Activated CD4-positive, alpha-beta T cell treated with anti-CD3 and anti-CD28 coated beads, Interleukin-2, amount 50 U/mL, for 48 hours (primary cell): ENCODE results near the gene TNKS1BP1.
"Not testable (repeated sequence)": the region's sequence is repeated elsewhere in the genome, so short reads cannot be mapped to it uniquely, and the experiment has no call there.

ENCODE experiments used
- DNase-seq, 2 experiments: peaks; one replicate each; pipeline ENCODE4 v3.0.0-alpha.2; 2020

TNKS1BP1 gene

DNA sequence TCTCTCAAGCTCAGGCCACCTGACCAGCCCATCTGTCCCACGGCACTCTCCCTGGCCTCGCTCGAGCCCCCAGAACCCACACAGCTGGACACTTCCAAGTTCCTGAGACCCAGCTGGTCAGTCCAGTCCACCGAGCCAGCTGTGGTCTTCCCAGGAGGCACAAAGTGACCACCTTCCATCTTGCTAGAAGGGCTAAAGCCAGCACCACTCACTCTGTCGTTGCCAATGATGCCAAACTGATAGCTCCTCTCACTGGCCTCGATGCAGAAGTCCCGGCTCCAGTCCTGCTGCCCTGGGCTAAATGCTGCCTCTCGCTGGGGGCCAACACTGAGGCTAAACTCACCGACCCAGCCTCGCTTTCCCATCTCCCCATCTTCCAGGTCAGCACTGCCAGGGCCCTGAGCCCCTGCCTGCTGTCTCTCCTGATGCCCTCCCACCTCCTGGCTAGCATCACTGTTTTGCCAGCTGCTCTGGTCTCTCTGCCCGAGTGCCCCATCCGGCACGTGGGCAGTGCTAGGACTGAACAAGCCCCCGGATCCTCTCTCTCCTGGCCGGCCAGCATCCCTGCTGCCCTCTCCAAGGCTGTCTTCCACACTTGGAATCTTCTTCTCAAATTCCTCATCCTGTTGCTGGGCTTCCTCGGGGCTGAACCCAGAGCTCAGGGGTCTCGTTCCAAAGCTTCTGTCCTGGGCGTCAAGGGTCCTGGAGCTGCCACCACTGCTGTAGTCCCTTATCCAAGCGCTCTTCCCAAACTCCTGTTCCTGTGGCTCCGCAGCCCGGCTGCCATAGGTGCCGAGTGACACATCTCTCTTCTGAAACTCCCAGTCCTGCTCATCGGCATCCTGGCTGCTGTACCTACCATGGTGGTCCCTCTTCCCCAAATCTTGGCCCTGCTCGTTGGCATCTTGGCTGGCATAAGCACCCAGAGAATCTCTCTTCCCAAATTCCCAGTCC is 15.4 kb downstream of the TNKS1BP1 start:
- no peak for DNase-seq

- no peak for DNase-seq
Observed at GRCh38 chr11:57308426-57309060, 16.2 kb downstream of the TNKS1BP1 start.

- no peak for DNase-seq
Observed at GRCh38 chr11:57307666-57308270, 17.0 kb downstream of the TNKS1BP1 start.

- no peak for DNase-seq
Observed at GRCh38 chr11:57306940-57307565, 17.7 kb downstream of the TNKS1BP1 start.

- no peak for DNase-seq
Observed at GRCh38 chr11:57306161-57306876, 18.4 kb downstream of the TNKS1BP1 start.

- no peak for DNase-seq
Observed at GRCh38 chr11:57305523-57305922, 19.2 kb downstream of the TNKS1BP1 start.

DNA sequence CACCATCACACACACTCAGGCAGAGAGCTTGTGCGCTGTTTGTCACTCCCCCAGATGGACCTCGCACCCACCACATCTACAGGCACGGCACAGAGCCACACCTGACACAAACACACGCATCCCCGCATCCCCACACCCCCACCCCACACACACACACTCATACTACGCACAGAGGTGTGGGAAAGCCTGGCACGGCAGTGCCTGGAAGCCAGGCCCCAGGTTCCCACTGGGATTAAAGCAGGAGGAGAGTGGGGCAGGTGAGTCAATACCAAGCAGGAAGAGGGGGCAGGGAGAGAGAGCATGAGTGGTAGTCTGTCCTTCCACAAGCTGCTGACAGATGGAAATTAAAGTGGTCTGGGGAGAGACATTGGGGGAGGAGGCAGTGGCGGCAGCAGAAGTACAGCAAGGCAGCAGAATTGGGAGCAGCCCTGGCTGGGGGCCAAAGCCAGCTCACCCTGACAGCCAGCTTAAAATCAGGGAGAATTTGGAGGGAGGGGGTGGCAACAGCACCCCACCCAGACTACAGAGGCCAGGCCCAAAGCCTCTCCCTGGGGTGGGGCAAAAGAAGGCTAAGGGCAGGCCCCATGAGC is 20.7 kb downstream of the TNKS1BP1 start:
- DNase-seq: no peak

DNA sequence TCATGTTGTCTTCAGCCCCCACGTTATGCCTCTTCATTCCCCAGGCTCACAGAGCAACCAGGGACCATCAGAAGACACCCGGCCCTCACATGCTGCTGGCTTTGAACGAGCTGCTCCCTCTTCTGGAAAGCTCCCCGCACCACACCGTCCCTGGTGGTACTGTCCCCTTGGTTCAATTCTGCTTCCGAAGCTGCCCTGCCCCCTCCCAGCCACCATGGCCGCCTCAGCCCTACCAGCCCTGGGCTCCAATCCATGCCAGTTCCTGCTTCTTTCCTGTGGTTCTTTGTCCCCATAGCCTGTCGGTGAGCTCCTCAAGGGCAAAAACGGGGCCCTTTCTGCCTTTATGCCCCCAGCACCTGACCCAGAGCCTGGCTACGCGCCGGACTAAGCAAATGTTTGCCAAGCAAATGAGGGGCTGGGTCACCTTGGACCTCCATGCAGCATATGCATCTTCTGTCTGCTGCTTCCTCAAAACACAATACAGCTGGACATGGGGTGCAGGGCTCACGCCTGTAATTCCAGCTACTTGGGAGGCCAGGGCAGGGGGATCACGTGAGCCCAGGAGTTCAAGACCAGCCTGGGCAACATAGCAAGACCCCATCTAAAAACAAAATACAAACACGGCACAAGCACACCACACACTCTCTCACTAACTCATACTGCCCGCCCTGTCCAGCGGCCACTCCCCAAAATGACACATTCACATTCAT is 21.3 kb downstream of the TNKS1BP1 start:
- DNase-seq: no peak

DNA sequence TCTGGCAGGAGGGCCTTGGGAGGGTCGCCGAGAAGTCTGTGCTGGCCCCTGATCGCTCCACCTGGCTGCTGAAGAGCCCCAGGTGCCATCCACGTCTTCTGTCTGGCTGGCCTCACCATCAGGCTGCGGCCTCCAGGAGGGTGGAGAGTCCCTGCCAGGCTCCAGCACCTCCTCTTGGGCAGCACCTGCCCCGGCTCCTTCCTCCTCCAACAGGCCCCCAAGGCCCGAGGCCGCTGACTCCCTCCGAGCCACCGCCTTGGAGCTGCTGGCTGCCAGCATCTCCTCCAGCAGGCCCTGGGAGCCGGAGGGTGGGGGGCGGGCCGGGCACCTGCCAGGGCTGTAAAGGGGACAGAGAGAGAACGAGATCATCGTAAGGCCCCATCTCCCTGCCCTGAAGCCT is 22.3 kb downstream of the TNKS1BP1 start:
- DNase-seq: no peak

DNA sequence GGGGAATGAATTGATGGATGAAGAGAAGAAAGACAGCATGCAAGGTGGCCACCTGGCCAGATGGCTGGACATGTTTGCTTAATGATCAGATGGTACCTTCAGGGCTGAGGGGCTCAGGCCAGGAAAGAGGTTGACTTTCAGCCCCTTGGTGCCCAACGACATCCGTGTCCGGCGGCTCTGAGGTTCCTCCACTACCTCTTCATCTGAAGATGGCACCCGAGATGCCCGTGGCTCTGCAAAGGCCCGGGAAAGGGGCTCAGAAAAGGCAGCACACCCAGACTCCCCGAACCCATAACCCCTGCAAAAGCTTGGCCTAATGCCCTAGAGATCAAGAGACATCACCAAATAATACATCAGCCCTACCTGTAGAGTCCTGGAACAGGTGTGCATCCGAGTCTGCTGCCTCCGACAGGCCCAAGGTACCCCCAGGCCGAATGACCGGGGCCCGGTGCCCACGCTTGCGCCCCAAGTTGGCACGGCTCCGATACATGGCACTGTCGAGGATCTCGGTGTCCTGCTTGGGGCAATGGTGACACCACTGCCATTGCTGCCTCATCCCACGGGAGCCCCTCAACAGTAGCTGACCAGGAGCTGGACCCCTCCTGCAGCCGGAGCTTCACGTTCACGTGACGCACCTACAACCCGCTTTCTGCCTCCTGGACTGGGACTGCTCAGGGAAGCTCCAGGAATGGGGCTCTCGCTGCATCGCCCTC is 22.9 kb downstream of the TNKS1BP1 start:
- no peak for DNase-seq

- no peak for DNase-seq
Observed at GRCh38 chr11:57300785-57301184, 24.0 kb downstream of the TNKS1BP1 start.

DNA sequence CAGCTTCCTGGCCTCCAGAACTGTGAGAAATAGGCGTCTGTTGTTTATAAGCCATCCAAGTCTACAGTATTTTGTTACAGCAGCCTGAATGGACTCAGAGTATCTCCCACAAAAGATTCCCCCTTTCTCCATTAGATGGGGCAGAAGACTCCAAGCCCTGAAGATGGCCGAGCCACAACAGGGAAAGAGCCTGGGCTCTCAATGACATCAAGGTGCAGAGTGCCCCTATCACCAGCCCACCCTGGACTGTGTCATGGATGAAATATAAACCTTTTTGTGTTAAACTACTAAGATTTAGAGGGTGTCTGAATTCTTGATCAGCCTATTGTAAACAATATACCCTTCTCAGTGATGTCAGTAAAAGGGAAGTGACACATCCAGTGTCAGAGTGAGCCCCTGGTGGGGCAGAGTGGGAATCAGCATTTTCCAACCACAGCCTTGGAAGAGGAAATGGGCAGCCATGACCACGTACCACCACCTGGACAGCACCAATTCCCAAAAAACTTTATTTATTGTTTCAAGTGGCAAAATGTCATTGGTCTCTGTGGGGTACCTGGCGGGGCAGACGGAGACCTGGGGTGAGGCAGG is 25.5 kb downstream of the TNKS1BP1 start:
- DNase-seq: no peak

GRCh38 chr11:57297221-57297620 is 27.5 kb downstream of the TNKS1BP1 start:
- DNase-seq: no peak

DNA sequence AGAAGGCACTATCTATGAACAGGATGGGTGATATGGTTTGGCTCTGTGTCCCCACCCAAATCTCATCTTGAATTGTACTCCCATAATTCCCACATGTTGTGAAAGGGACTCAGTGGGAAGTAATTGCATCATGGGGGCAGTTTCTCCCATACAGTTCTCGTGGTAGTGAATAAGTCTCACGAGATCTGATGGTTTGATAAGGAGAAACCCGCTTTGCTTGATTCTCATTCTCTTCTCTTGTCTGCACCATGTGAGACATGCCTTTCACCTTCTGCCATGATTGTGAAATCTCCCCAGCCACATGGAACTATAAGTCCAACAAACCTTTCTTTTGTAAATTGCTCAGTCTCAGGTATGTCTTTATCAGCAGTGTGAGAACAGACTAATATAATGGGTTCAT is 28.5 kb downstream of the TNKS1BP1 start:
- DNase-seq: not testable (repeated sequence)

GRCh38 chr11:57294225-57295131 is 30.3 kb downstream of the TNKS1BP1 start:
- no peak for DNase-seq

DNA sequence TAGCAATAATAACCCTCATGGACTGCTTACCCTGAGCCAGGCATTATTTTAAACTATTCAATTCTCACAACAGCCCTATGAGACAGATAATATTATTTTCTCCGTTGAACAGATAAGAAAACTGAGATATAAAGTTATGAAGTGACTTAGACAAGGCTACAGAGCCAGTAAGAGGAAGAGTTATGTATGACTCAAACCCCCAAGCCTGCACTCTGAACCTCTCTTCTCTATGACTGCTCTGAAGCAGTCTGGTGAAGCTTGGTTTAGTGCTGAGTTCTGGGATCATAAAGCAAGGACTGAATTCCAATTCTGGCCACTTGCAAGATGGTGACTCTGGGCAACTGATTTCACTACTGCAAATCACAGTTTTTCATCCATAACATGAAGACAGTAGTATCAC is 34.5 kb downstream of the TNKS1BP1 start:
- DNase-seq: no peak

- DNase-seq: no peak
Observed at GRCh38 chr11:57288771-57289579, 35.8 kb downstream of the TNKS1BP1 start.

DNA sequence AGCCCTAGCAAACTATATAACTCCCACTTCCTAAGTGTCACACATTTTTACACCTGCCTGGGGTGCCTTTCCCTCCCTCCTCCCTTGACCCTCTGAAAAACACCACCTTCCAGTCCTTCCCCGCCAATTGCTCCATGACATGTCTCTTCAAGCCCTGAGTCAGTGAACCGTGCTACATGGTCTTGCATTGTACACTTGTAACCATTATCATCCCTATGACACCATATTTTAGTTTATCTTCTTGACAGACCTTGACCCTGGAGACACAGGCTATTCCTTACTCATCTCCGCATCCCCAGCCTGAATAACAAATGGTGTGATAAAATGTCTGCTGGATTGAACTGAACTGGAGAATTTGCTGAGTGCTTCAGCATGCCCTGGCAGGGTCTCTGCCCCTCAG is 36.9 kb downstream of the TNKS1BP1 start:
- no peak for DNase-seq
